Neutrophil (primary cell): ENCODE results near the gene CLASP1.
"Not testable (repeated sequence)": the region's sequence is repeated elsewhere in the genome, so short reads cannot be mapped to it uniquely, and the experiment has no call there.

Experiments used
- H3K27ac ChIP-seq: fragments of 200-600 bp; sonication (generic); 2 replicates; pipeline ENCODE4 v1.5.1; 2016; ENCODE audit warnings: mild to moderate bottlenecking, moderate library complexity
- H3K27me3 ChIP-seq: fragments of 200-600 bp; sonication (generic); 2 replicates; pipeline ENCODE4 v1.6.0; 2016; ENCODE audit warnings: mild to moderate bottlenecking
- H3K36me3 ChIP-seq: fragments of 200-600 bp; sonication (generic); 2 replicates; pipeline ENCODE4 v1.5.1; 2017
- H3K4me1 ChIP-seq, 2 experiments: fragments of 200-600 bp in 1 of 2; sonication (generic) in 1 of 2; 1 replicate in 1 of 2; 2 replicates in 1 of 2; pipeline versions ENCODE4 v1.5.1 to v1.6.1; 2013 to 2016; ENCODE audit warnings: low read depth in 1 of 2, low read length in 1 of 2, mild to moderate bottlenecking in 1 of 2, moderate library complexity in 1 of 2; ENCODE audit not compliant: control insufficient read depth in 1 of 2, insufficient read depth in 1 of 2
- H3K4me3 ChIP-seq, 2 experiments: fragments of 200-600 bp in 1 of 2; sonication (generic) in 1 of 2; 1 replicate in 1 of 2; 2 replicates in 1 of 2; pipeline ENCODE4 v1.5.1; 2013 to 2016; ENCODE audit warnings: low read depth in 1 of 2, low read length in 1 of 2, mild to moderate bottlenecking in 1 of 2, moderate library complexity in 1 of 2
- H3K9me3 ChIP-seq: fragments of 200-600 bp; sonication (generic); 2 replicates; pipeline ENCODE4 v1.5.1; 2016
- CTCF ChIP-seq: fragments of 200-600 bp; sonication (generic); IDR thresholded peaks from 2 replicates; pipeline ENCODE4 v1.5.1; 2016; ENCODE audit warnings: antibody characterized with exemption

CLASP1 gene

DNA sequence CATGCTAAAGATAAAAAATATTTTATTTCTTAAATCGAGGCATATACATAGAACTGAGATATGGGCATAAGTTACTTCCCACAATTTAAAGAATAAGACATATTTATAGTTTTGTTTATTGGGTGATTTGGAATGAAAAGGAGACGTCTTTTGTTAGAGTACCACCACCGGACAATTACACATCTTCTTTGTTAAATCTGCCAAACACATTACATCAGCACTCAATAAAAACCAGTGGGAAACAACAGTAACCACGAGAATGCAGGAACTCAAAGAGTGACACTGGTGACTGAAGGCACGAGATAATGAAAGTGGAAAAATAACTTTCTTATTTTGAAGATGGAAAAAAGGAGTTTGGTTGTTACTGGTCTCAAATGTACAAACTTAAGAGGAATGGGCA is 271.6 kb downstream of the CLASP1 start:
- Histone ChIP-seq H3K36me3 (peaks cover 84% of the 10 kb centered on the region), H3K27ac (no peak overlapping the region)

GRCh38 chr2:121376535-121377250 is 272.6 kb downstream of the CLASP1 start:
- Histone ChIP-seq H3K27ac (no peak overlapping the region), H3K27me3 (no peaks in the 10 kb centered on the region), H3K4me1 (no peaks in the 10 kb centered on the region), H3K4me3 (no peak overlapping the region), H3K36me3 (peaks cover 80% of the 10 kb centered on the region), H3K9me3 (no peaks in the 10 kb centered on the region)
- TF ChIP-seq CTCF = no peak

More for the DNA sequence above, 271.6 kb downstream of the CLASP1 start:
- Histone ChIP-seq H3K4me1 (no peaks in the 10 kb centered on the region), H3K27me3 (no peaks in the 10 kb centered on the region), H3K4me3 (no peak overlapping the region), H3K9me3 (no peaks in the 10 kb centered on the region)
- TF ChIP-seq CTCF = no peak

- Histone ChIP-seq H3K9me3 (no peaks in the 10 kb centered on the region), H3K4me1 (no peaks in the 10 kb centered on the region), H3K4me3 (no peak overlapping the region), H3K36me3 (peaks cover 77% of the 10 kb centered on the region), H3K27ac (no peak overlapping the region), H3K27me3 (no peaks in the 10 kb centered on the region)
- no peak for TF ChIP-seq CTCF
Measured at GRCh38 chr2:121375621-121376159, 273.6 kb downstream of the CLASP1 start.

GRCh38 chr2:121374412-121375075 is 274.7 kb downstream of the CLASP1 start:
- H3K4me1 ChIP-seq = not testable (repeated sequence)
- peaks cover 77% of the 10 kb centered on the region for H3K36me3 ChIP-seq

GRCh38 chr2:121372721-121373353 is 276.4 kb downstream of the CLASP1 start:
- Histone ChIP-seq H3K27ac (no peak overlapping the region), H3K27me3 (no peaks in the 10 kb centered on the region), H3K9me3 (no peaks in the 10 kb centered on the region), H3K4me3 (no peak overlapping the region), H3K36me3 (peaks cover 79% of the 10 kb centered on the region), H3K4me1 (no peaks in the 10 kb centered on the region)
- TF ChIP-seq CTCF = no peak

More at GRCh38 chr2:121374412-121375075, 274.7 kb downstream of the CLASP1 start:
- H3K4me3 ChIP-seq, H3K27ac ChIP-seq, H3K9me3 ChIP-seq, H3K27me3 ChIP-seq: not testable (repeated sequence)
